WTC11 (cell line): ENCODE results near the gene RGS17.

Experiments
- CBFB ChIP-seq: sonication (generic); formaldehyde crosslinking; IDR thresholded peaks from 2 replicates; pipeline ENCODE4 v1.8.1; 2022; ENCODE audit warnings: mild to moderate bottlenecking, low read depth, missing genetic modification reagents
- CREB1 ChIP-seq: sonication (generic); formaldehyde crosslinking; IDR thresholded peaks from 2 replicates; pipeline ENCODE4 v1.8.0; 2023; ENCODE audit warnings: mild to moderate bottlenecking, missing genetic modification reagents
- NFE2L1 ChIP-seq: sonication (generic); formaldehyde crosslinking; IDR thresholded peaks from 2 replicates; pipeline ENCODE4 v1.8.1; 2023; ENCODE audit warnings: missing genetic modification reagents
- SOX15 ChIP-seq: fragments of 250-450 bp; sonication (Bioruptor Pico); IDR thresholded peaks from 2 replicates; pipeline ENCODE4 v1.9.0; 2021; ENCODE audit warnings: mild to moderate bottlenecking
- TCF7 ChIP-seq: sonication (generic); formaldehyde crosslinking; IDR thresholded peaks from 2 replicates; pipeline ENCODE4 v1.8.0; 2022; ENCODE audit warnings: mild to moderate bottlenecking, low read depth, missing genetic modification reagents, moderate library complexity
- TEAD4 ChIP-seq: sonication (generic); formaldehyde crosslinking; IDR thresholded peaks from 2 replicates; pipeline ENCODE4 v1.8.0; 2022; ENCODE audit warnings: mild to moderate bottlenecking, missing genetic modification reagents
- ZNF263 ChIP-seq: sonication (generic); formaldehyde crosslinking; IDR thresholded peaks from 2 replicates; pipeline ENCODE4 v1.8.1; 2022; ENCODE audit warnings: low read depth, mild to moderate bottlenecking, moderate library complexity, missing genetic modification reagents
- ZNF317 ChIP-seq: sonication (generic); formaldehyde crosslinking; IDR thresholded peaks from 2 replicates; pipeline ENCODE4 v1.8.1; 2023; ENCODE audit warnings: low read depth, mild to moderate bottlenecking, moderate library complexity, missing genetic modification reagents, borderline replicate concordance
- TF ChIP-seq, protein P1 (sequence below): fragments of 200-600 bp; IDR thresholded peaks from 2 replicates; pipeline ENCODE4 v1.8.0; 2022; ENCODE audit warnings: antibody characterized with exemption
- TF ChIP-seq, protein P2 (sequence below): sonication (generic); formaldehyde crosslinking; IDR thresholded peaks from 2 replicates; pipeline ENCODE4 v1.8.1; 2023; ENCODE audit warnings: mild to moderate bottlenecking, missing genetic modification reagents

DNA sequence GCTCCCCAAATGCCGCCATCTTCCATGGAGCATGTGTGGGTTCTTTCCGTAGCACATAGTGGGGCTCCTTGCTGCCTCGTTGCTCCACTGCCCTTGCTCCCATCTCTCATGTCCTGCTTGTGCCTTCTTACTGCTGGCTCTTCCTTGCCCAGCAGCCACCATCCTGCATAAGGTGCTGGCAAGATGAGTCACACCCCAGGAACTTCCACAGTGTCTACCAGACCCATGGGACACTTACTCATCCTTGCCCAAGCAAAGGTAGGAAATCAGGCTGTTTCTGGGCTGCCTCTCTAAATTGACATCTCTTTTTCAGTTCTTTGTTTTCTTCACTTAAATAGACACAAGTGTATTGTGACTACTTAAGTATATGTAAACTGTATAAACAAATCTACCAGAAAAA lies 39.4 kb upstream of the RGS17 start:
- TF ChIP-seq TEAD4 (no peak), CREB1 (no peak), CBFB (CRISPR knock-in tag) (no peak), ZNF317 (CRISPR knock-in tag) (no peak), ZNF263 (no peak), TCF7 (CRISPR knock-in tag) (no peak), NFE2L1 (CRISPR knock-in tag) (no peak), SOX15 (no peak)
- TF ChIP-seq, protein P1, sequence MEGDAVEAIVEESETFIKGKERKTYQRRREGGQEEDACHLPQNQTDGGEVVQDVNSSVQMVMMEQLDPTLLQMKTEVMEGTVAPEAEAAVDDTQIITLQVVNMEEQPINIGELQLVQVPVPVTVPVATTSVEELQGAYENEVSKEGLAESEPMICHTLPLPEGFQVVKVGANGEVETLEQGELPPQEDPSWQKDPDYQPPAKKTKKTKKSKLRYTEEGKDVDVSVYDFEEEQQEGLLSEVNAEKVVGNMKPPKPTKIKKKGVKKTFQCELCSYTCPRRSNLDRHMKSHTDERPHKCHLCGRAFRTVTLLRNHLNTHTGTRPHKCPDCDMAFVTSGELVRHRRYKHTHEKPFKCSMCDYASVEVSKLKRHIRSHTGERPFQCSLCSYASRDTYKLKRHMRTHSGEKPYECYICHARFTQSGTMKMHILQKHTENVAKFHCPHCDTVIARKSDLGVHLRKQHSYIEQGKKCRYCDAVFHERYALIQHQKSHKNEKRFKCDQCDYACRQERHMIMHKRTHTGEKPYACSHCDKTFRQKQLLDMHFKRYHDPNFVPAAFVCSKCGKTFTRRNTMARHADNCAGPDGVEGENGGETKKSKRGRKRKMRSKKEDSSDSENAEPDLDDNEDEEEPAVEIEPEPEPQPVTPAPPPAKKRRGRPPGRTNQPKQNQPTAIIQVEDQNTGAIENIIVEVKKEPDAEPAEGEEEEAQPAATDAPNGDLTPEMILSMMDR = no peak
- TF ChIP-seq, protein P2, sequence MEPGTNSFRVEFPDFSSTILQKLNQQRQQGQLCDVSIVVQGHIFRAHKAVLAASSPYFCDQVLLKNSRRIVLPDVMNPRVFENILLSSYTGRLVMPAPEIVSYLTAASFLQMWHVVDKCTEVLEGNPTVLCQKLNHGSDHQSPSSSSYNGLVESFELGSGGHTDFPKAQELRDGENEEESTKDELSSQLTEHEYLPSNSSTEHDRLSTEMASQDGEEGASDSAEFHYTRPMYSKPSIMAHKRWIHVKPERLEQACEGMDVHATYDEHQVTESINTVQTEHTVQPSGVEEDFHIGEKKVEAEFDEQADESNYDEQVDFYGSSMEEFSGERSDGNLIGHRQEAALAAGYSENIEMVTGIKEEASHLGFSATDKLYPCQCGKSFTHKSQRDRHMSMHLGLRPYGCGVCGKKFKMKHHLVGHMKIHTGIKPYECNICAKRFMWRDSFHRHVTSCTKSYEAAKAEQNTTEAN (CRISPR knock-in tag) = no peak
